SU-DHL-6 (cell line): ENCODE measurements around the gene UBASH3B.

ENCODE experiments used
- CTCF ChIP-seq: fragments of 200-600 bp; sonication (generic); IDR thresholded peaks from one replicate; pipeline ENCODE4 v1.5.1; 2017; ENCODE audit warnings: antibody characterized with exemption, mild to moderate bottlenecking, low read length, moderate library complexity; ENCODE audit not compliant: insufficient read depth, poor library complexity, severe bottlenecking
- EZH2phosphoT487 ChIP-seq: fragments of 200-600 bp; sonication (generic), shearing (Covaris generic); conservative IDR thresholded peaks from 2 replicates; pipeline ENCODE4 v1.6.1; 2018; ENCODE audit warnings: mild to moderate bottlenecking, antibody characterized with exemption, low read length, moderate library complexity, mixed read lengths

- no peak for TF ChIP-seq EZH2phosphoT487
- TF ChIP-seq CTCF: no peak
These were observed 21.1 kb downstream of the UBASH3B start for GRCh38 chr11:122676638-122677037.
